NOMO-1 treated with dmso at 0.1 percent for 144 hours (cell line): ENCODE results near the gene BMPER.

Source experiments
- DNase-seq: peaks from one replicate; lab custom pipeline; 2025; ENCODE audit not compliant: unreplicated experiment; lab: John Stamatoyannopoulos, UW

Gene BMPER

DNA sequence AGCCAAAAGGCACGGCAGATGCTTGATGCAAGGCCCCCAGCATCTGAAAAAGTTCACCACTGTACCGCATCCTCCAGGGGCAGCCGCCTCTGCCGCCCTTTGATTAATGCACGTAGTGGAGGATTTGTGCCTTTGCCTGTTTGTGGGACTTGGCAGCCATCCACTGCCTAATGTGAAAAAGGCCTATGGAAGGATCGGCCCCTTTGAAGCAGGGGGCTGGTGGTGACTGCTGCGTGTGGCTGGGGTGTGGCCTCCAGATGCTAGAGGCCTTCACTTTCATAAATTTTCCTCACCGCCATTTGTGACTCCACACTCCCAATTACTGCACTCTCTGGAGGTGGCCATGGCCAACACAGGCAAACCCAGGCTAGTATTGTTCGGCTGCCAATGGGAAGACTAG is 226.0 kb downstream of the BMPER start:
- no peak for DNase-seq

DNA sequence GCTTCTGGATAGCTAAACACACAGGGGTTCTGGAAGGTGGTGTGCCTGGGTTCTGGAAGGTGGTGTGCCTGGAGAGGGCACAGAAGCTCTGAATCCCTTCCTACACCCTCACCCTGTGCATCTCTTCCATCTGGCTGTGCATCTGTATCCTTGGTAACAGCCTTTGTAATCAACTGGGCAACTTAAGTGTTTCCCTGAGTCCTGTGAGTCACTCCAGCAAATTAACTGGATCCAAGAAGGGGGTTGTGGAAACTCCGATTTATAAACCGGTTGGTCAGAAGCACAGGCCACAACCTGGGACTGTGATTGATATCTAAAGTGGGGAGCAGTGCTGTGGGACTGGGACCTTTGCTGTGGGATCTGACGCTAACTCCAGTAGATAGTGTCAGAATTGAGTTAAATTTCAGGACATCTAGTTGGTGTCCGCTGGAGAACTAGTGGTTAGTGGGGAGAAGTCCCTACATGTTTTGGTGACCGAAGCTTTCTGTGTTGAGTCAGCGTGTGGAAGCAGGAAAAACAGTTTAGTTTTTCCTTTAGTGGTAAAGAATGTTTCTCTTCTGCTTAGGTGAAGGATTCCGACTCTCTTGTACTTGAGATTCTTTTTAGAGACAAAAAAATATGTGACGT is 228.1 kb downstream of the BMPER start:
- no peak for DNase-seq

DNA sequence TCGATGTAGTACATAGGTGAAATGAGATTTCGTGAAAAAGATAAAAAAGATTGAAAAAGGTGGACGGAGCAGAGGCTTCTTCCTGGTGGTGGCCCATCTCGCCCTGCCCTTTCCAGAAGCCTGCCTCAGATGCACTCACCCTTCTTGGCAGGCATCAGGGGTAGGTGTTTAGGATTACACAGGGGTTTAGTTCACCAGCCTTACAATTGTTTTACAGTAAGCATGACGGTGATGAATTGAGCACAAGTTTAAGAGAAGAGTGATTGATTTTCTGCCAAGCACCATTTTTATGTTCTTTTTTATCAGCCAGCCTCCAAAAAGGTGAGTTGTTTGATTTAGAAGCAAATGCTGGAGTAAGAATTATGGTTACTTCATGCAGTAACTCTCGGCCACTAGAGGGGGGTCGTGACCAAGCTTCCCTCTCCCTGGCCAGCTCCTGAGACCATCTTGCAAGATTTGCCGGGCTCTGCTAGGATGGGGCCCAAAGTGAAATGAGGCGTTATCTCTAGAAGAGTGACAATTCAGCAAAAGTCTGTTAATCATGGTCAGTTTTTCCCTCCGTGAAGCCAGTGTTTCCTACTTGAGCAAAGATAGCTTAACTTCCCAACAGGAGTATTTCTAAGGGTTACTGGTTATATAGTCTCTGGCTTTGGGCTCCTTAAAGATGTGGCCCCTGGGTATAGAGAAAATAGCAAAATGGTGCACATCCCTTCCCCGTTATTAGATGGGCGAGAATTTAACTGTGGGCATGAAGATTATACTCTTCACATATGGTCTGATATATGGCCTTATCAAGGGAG is 228.8 kb downstream of the BMPER start:
- DNase-seq: peak; percentile 71

DNA sequence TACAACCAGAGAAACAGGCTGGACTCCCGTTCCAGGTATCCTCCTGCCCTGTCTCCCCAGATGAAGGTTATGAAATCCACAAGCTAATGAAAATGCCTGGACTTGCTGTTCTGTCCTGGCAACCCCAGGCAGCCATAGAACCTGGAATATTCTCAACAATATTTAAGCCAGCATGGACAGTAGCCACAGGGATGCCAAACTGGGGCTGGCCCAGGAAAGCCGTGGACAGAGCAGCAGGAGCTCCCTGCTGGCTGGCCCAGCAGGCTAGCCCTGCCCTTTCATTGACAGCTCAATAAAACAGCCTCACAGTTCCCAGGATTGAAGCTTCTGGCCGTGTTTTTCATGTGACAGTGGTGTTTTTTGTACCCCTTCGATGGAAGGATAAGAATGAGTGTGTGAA is 230.6 kb downstream of the BMPER start:
- DNase-seq: no peak

DNA sequence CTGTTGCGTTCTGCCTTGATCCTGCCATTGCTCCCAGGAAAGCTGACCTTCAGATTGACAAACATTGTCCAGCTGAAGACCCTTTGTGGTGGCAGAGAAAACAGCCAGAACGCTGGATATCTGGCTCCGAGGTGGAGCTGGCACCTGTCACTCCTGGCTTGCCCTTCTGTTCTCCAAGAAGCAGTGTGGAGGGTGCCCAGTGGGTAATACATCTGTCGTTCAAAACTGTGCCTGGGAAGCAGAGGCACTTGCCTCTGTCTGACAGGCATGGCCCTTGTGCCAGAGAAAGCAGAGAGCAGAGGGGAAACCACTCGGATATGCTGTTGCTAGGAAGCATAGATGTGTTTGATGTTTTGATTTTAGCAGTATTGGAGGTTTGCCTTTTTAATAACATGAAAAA is 231.4 kb downstream of the BMPER start:
- no peak for DNase-seq

DNA sequence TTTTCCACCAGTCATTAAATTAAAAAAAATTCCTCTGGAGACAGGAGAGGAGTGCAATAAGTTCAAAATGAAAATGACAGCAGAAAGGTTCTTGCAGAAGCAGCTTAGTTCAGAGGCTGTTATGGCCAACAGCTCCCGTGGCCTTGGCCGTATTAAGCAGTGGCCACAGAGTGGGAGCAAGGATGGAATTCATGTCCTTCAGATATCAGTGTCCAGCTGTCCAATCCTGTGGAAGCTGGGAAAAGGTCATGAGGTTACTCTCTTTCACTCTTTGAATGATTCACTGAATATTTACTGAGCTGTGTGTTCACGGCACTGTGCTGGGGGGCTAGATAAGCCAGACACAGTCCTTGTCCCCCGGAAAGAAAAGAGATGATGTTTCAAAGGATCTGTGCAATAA is 231.8 kb downstream of the BMPER start:
- no peak for DNase-seq

DNA sequence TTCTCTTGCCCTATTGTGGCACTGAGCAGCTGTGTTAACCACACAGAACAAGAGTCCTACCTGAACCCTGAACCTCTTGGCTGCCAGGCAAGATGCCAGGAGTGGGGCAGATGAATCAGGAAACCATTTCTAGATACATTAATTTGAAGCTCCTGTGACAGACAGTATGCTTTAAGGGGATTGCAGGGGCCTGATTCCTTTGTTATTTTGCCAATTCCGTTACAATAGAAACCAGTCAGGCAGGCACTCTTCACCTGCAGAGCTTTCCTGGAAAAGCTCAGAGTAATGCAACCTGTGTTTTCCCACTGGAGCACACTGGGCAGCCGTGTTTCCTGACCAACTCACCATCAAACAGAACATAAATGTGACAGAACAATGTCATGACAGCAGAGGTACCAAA is 233.1 kb downstream of the BMPER start:
- no peak for DNase-seq

DNA sequence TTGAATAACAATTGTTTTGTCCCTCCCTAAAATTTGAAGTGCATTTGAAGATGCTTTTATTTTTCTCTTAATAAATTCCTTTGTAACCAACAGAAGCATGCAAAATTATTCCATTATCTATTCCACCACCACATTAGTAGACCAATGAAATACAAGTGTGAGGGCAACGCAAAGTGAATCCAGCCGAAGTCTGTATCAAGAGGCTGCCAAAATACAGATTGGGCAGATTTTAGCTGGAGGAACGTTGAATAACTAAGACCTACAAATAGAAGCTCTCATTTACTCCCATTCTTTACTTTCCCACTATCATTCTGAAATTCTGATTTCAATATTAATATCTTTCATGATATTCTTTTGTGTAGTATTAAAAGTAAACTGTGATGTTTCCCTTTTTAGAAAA is 233.7 kb downstream of the BMPER start:
- DNase-seq: no peak

DNA sequence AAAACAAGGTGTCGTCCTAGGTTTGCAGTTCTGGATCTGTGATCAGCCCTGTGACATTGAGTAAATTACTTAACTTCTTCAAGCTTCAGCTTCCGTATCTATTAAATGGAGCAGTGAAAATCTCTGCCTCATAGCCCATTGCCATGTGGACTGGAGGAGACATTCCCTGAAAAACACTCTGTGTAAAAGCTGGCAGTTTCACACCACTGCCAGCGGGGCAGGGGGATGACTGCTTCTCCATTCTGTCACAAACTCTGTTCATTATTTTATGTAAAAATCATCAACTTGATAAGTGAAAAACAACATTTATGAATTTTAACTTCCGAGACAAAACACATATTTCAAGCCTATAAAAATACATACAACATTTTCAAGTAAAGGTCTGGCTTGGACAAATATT is 234.7 kb downstream of the BMPER start:
- DNase-seq: no peak

DNA sequence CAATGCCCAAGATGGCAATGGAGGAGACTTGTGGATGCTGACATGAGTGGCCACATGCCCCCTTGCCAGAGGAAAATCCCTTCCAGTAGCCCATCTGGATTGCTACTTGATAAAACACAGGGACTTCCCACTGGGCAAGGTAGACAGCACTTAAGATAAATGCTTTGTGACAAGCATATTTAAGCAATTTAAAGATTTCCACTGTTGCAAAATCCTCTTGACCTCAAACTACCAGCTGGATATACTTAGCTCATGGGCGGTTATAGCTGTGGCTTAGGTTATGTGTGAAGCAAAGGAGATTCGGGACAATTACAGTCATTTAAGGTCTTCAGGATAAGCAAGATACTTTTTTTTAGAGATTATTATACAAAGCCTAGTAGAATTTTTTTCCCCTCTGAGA is 238.1 kb downstream of the BMPER start:
- DNase-seq: peak; percentile 85

DNA sequence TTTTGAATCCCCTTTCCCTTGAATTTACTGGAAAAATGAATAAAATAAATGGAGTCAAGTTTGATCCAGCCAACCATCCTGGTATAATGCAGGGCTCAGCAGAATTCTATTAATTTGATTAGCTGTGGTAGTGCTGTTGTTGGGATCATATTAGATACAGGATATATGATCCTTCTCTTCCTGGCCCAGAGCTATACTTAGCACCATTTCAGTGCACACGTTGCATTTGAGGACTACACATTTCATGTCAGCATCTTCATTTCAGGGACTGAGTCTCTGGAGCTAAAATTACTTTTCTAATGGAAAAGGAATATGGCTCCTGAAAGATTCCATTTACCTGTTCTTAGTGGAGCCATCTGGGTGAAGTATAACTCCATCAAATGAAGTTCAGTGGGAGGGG is 240.3 kb downstream of the BMPER start:
- DNase-seq: no peak

DNA sequence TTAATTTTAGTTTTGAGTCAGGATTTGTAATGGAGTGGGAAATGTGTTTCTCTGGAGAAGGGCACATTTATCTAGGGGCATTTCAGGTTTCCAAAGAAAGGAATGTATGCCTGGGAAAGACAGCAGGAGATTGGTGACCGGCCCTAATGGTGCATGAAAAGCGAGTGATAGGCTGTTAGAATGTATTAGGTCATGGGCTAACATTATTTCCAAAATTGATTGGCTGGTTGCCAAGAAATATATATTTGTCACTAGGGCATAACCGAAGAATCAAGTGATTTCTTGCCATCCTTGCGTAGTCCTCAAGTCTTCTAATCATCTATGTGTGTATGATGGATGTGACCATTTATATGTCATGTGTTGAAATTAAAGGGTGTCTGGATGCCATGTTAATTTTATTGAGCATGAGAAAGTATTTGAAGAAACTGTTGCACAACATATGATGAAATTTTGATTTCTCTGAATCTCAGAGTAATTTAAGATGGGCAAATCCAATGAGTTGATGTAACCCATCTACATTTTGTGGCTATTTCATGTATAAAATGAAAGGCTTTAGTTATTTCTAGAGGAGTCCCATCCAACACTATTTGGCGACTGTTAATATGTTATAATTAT is 248.4 kb downstream of the BMPER start:
- no peak for DNase-seq

DNA sequence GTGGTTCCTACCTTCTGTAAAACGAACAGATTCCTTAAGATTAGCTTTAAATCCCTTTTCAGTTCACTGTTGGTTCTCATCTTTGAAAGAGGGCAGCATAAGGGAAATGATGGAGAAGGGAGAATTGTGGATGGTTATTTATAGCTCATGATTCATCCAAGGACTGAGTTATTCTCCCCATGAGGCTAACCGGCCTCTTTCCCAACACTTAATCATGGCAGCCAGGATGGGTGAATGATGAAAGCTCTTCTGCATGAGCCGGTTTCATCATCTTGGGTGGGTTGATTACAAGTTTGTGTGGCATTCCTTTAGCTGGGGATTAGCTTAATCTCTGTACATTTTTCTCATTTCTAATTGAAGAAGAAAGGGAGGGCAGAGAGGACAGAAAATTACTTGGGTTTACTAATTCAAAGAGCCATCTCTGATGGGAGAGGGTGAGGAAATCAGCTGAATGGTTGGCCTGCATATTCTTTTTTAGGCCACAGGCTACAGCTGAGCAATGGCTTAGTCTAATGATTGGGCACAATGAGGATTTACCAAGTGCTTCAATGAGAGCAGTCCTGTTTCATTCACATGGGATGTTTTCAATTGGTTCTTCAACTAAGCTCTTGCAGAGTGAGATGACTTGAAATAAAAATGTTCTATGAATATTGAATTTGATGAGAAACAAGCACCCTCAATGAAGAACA is 250.0 kb downstream of the BMPER start:
- peak; percentile 87 for DNase-seq

DNA sequence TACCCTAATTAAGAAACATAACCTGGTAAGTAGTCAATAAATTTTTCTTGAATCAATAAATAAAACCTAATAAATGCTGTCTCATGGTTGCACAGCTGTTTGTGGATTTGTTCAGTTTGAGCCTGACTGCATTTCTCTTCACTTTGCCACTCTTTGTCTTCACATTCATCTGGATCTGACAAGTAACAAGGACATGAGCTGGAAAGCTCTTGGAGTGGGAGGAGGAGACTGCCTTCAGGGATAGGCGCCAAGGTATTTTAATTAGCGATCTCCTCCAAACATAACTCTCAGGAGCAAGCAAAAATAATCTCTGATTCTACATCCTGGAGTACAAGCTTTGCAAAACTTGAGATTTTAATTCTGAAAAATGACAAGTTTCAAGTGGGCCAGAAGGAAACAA is 251.0 kb downstream of the BMPER start:
- no peak for DNase-seq

DNA sequence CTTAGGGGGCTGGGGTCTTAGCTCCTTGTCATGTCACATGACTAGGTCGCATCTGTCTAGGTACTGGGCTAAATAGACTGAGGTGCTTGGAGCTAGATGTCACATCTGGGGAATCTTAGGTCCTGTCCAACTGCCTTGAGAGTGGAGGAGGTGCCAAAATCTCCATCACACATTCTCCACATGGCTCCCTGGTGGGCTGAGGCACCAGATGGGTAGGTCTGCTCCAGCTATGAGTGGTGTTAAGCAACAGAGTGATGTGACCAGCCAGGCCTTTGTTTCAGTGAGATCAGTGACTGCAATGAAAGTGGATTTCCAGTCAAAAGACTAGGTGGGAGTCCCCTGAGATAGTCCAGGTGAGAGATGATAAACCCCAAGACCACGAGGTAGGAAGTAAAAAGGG is 251.8 kb downstream of the BMPER start:
- DNase-seq: no peak

DNA sequence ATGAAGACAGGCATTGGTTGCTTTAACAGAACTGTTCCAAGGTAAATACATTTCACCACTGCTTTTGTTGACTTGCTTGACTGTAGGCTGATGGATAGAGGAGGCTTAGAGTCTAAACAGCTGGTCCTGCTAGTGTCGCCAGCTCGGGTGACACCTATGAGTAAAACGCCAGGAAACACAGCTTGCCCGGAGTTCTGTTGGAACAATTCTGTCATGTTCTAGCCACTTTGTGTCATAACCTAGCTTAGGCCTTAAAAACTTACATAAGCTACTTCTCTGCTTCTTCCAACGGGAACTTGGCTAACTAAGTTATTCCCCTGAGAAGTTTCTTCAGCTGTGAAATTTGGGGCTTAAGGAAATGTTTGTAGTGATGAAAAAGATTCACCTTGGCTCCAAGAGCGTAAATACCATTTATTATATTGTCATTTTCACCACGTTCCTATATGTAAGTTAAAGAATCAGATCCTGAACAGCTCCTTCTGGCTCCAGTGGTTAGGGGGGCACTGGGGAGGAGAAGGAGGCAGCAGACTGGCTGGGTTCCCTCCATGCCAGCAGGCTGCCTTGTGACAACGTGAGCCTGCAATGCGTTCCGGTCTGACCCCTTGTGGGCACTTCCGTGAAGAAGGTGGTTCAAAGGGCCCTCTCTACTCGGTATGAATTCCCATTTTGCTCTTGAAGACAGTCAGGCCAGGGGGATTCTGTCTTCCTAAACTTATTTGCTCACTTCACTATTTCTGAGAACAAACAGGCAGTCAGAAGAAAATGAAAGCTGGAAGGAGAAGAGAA is 253.2 kb downstream of the BMPER start:
- no peak for DNase-seq

DNA sequence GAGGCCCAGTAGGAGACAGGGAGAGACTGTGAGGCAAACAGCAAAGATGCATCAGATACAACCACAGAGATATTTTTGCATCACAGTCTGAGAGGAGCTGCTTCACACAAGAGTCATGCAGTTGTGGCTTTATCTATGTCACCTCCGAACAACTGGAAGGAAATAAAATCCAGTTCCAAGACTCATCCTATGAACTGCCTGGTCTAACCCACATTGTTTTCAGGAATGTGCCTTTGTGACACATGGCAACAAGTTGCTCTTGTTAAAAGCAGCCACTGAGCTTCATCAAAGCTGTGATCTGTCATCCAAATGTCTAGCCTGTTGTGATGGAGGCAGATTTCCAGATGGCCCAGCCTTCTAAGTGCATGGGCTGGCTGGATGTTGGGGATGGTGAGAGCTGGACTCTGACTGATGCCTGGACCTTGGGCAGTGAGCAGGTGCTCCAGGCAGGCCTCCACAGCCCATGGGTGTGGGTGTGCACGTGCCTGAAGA is 255.0 kb downstream of the BMPER start:
- no peak for DNase-seq

DNA sequence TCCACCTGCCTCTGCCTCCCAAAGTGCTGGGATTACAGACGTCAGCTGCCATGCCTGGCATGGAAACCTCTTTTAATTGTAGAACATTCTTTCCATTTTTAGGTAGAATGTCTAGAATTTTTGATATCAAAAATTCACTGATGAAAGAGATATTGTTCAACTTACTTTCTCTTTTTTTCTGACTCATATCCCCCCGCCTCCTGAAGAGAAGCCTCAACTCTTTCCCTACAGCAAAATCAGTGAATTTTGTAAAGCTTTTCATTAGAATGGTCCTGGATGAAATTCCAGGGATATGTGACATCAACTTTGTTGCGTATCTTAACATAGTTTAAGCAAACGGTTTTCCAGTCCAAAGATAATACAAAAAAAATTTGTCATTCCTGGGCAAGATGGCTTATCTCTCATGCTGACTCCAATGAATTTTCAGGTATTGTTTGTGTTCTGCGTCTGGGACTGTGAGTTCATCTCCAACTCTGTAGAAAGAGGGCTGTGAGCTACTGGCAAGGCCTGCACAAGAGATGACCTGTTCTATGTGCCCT is 256.8 kb downstream of the BMPER start:
- DNase-seq: no peak

DNA sequence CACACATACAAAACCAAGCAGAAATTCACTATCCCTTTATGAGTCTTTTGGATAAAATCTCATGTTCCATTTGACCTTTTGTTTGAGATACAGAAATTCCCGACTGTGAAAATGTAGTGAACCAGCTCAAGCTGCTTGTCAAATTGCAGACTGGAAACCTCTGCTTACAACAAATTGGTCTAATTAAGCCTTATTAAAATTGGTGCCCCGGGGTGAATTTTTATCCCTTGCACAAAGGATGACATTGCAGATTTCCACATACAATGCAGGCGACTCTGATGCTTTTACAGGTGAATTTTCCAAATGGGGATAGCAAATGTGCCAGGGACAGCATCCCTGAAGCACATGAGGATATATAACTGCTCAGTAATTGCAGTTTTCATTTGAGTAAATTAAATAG is 257.3 kb downstream of the BMPER start:
- DNase-seq: no peak

DNA sequence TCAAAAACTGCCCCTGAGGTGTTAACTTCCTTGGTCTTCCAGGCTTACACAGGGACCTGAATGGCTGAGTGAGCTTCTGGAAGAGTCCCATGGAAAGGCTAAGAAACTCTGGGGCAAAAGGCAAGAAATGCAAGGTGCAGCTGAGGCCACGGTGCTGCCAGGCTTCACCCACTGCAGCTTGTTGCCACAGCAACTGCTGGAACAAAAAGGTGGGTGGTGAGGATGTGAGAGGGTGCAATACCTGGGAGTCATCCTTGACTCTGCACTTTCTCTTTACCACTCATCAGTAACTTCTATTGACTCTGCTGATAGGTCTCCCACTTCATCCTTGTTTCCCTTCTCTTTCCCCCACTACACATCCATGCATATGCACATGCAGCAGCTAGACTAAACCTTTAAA is 258.6 kb downstream of the BMPER start:
- no peak for DNase-seq

DNA sequence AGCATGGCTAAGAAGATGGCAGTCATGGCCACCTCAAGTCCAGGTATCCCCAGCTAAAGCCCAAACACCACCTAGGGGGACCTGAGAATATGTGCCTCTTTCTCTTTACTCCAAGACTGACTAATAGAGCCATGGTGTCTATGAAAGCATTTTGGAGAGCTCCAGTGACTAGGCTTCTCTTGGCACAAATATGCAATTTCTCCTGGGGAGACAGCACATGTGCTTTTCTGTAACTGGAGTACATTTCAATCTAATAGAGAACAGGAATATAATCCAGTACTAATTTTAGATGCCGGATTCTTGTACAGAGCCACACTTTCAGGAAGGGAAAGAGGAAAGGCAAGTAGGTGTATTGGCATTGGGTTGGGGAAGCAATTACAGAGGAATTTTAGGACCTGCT is 260.1 kb downstream of the BMPER start:
- no peak for DNase-seq
